Epidermal melanocyte (primary cell): ENCODE measurements around the gene TMEM179.
"Not testable (repeated sequence)": the region's sequence is repeated elsewhere in the genome, so short reads cannot be mapped to it uniquely, and the experiment has no call there.

ENCODE experiments used
- DNase-seq: peaks from one replicate; pipeline ENCODE4 v3.0.0; 2011; ENCODE audit warnings: low spot score; ENCODE audit not compliant: insufficient read length

TMEM179 gene

GRCh38 chr14:104588066-104588857 lies 16.3 kb downstream of the TMEM179 start:
- no peak for DNase-seq

DNA sequence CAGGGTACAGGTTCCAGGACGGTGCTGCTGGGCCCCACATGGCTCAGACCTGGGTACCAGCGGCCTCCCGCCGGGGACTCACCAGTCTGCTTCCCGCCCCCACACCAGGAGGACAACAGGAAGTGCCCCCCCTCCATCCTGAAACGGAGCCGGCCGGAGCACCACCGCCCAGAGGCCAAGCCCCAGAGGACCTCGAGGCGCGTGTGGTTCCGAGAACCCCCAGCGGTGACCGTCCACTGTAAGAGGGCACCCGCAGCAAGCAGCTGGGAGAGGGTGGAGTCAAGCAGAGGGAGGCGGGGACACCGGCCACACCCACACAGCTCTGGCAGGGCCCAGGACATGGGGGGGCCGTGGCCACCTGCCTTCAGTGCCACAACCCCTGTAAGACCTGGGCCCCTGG lies 16.9 kb downstream of the TMEM179 start:
- no peak for DNase-seq

GRCh38 chr14:104586832-104587620 lies 17.5 kb downstream of the TMEM179 start:
- DNase-seq, result no peak

DNA sequence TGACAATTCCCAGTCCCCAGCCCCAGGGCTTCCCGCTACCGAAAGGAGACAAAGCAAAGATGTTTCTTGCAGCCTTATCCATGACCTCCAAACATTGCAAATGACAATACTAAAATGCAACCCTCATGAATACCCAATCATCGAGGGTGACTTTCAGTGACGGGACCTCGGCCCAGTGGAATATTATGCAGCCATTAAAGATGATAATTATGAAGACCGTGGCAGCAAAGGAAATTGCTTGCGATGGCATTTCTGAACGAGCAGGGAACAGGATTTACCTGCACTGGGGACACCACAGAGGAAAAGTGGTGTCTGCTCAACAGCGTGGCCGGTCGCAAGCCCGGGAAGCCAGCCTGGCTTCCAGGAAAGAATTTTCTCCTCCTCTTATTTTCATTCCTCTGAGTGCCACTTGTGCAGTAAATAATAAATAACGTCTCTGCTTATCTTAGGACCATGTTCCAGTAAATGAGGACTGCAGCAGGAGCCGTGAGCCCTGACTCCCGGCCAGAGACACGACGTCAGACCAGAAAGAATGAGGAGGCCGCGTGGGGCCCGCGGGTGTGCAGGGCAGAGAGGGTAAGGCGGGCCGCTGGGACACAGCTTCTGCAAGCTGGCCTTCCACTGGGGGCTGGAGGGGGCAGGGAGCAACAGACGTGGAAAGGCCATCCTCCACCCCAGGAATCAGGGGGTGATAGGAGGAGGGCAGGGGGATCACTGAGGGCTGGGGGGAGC lies 18.4 kb downstream of the TMEM179 start:
- DNase-seq, result no peak

GRCh38 chr14:104584557-104584956 lies 20.0 kb downstream of the TMEM179 start:
- DNase-seq, result no peak

GRCh38 chr14:104583424-104584306 lies 20.9 kb downstream of the TMEM179 start:
- DNase-seq, result no peak

GRCh38 chr14:104582662-104583061 lies 21.9 kb downstream of the TMEM179 start:
- no peak for DNase-seq

DNA sequence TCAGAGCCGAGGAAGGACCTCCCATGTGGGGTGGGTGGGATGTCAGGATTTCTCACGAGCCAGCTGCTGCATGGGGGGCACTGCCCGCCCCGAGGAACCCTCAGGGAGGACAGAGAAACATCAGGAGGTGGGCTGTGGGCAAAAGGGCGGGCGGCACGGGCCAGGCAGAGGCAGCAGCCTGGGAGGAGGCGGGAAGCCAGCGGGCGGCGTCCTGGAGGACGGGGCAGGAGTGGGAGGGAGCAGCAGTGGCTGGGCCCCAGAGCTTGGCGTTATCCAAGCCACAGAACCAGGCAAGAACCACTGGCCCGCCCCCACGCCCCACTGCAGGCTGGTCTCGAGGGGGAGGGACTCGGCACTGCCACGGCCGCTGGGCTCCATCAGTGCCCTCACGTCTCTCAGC lies 22.6 kb downstream of the TMEM179 start:
- no peak for DNase-seq

GRCh38 chr14:104581521-104581920 lies 23.1 kb downstream of the TMEM179 start:
- DNase-seq, result no peak

- DNase-seq, result no peak
These were observed 23.6 kb downstream of the TMEM179 start for GRCh38 chr14:104580961-104581360.

- DNase-seq, result not testable (repeated sequence)
These were observed 24.6 kb downstream of the TMEM179 start for GRCh38 chr14:104579939-104580338.

- no peak for DNase-seq
These were observed 25.1 kb downstream of the TMEM179 start, which contains the start of gene C14orf180 for GRCh38 chr14:104579507-104579906. TSS of gene C14orf180 (plus strand) at chr14:104579764. CDS start at chr14:104586431, 6,667 bp downstream.

- no peak for DNase-seq
These were observed 26.3 kb downstream of the TMEM179 start for GRCh38 chr14:104578321-104578720.

- no peak for DNase-seq
These were observed 26.7 kb downstream of the TMEM179 start for GRCh38 chr14:104577847-104578301.

GRCh38 chr14:104577426-104577825 lies 27.1 kb downstream of the TMEM179 start:
- DNase-seq, result no peak

GRCh38 chr14:104576970-104577332 lies 27.6 kb downstream of the TMEM179 start:
- no peak for DNase-seq

GRCh38 chr14:104576232-104576969 lies 28.2 kb downstream of the TMEM179 start:
- no peak for DNase-seq

DNA sequence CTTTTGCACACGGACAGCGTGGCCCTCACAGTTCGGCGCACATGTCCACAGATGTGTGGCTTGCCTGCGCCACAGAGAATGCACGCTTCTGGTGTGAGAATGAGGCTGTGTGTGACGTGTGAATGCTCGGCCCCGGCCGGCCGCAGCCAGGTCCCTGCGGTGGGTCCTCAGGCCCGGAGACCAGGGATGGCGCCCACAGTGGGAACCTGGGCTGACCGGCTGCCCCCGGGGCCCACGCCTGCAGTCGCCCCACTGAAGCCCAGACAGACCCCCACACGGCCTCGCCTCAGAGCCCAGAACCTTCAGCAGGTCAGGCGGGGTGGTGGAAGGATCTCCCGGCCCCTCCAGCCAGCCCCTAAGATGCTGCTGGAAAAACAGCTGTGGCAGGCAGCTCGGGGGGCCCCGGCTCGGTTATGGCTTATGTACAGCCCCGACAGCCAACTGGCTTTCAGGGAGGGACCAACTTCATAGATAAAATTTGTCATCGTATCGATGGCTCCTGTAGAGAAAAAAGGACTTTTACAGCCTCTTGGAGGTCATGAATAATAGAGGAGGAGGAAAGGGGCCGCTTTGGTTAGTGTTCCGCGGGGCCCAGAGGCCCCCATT lies 29.5 kb downstream of the TMEM179 start:
- DNase-seq, result no peak

DNA sequence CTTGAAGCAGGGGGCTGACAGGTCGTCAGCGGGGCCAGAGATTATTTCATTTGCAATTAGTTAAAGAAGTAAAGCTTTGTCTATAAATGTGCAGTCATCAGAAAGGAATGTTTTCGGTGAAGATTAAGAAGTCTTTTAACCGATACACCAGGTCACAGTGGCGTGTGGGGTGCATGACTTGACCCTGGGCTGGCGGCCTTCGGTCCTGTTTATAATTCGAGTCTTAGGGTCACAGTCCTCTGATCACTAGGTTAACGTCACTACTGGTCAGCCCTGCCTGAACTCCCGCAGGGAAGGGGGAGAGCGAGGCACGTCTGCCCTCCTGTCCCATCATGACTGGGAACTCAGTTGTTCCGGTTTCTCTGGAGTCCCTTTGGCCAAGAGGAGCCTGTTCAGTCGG lies 30.0 kb downstream of the TMEM179 start:
- DNase-seq, result no peak

DNA sequence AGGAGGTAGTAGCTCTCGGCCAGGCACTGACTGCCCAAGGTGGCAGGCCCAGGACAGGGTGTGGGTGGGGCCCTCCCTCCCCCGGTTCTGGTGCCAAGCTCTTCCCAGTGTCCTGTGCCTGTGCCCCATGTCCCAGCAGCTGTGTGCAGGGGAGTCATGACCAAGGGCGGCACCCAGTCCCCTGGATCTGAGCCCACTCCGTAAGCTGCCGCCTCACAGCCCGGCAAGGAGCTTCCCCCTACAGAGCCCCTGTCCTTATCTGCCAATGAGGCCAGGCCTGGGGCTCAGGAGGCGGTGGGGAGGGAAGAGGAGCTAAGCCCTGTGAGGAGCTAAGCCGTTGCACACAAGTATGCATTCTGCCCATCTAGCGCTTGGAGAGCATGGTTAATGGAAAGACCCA lies 30.6 kb downstream of the TMEM179 start:
- no peak for DNase-seq
